Duodenal mucosa (tissue), 2 donors: ENCODE results near the gene DUSP3.

ENCODE experiments used
- H3K27ac ChIP-seq: one replicate; pipeline ENCODE4 v1.7.0; 2013; ENCODE audit warnings: low read depth, low read length
- H3K27me3 ChIP-seq, 2 donors: one replicate each; pipeline ENCODE4 v1.7.0; 2013; ENCODE audit warnings: low read length in 2 of 2, control low read depth in 1 of 2; ENCODE audit not compliant: insufficient read depth in 2 of 2, control insufficient read depth in 1 of 2
- H3K36me3 ChIP-seq, 2 donors: one replicate each; pipeline ENCODE4 v1.7.0; 2013; ENCODE audit warnings: low read length in 2 of 2, control low read depth in 1 of 2; ENCODE audit not compliant: insufficient read depth in 2 of 2, control insufficient read depth in 1 of 2
- H3K4me1 ChIP-seq, 2 donors: one replicate each; pipeline ENCODE4 v1.7.0; 2013; ENCODE audit warnings: low read length in 2 of 2, control low read depth in 1 of 2; ENCODE audit not compliant: insufficient read depth in 2 of 2, control insufficient read depth in 1 of 2
- H3K4me3 ChIP-seq, 2 donors: one replicate each; pipeline ENCODE4 v1.7.0; 2013; ENCODE audit warnings: low read length in 2 of 2, low read depth in 1 of 2
- H3K9ac ChIP-seq, 2 donors: one replicate each; pipeline ENCODE4 v1.7.0; 2013; ENCODE audit warnings: low read length in 2 of 2, low read depth in 1 of 2
- H3K9me3 ChIP-seq, 2 donors: one replicate each; pipeline ENCODE4 v1.7.0; 2013; ENCODE audit warnings: low read length in 2 of 2, control low read depth in 1 of 2; ENCODE audit not compliant: control insufficient read depth in 1 of 2

The DUSP3 gene

GRCh38 chr17:43737722-43738121 lies 41.1 kb downstream of the DUSP3 start:
- Histone ChIP-seq H3K9ac (no peak overlapping the region), H3K36me3 (no peaks in the 10 kb centered on the region), H3K4me3 (no peak overlapping the region), H3K27ac (no peak overlapping the region), H3K27me3 (no peaks in the 10 kb centered on the region), H3K4me1 (no peaks in the 10 kb centered on the region), H3K9me3 (no peaks in the 10 kb centered on the region)

DNA sequence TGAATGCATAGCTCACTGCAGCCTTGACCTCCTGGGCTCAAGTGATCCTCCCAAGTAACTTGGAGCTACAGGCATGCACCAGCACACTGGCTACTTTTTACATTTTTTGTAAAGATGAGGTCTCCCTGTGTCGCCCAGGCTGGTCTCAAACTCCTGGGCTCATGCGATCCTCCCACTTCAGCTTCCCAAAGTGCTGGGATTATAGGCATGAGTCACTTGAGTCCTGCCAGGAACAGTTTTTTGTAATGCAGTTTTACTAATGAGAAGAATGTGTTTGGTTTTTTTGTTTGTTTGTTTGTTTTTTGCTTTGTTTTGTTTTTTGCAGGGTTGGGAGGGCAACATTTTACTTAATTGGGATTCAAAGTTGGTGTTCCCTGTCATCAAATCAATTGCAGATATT lies 42.4 kb downstream of the DUSP3 start:
- Histone ChIP-seq H3K9ac (no peak overlapping the region), H3K27ac (no peak overlapping the region), H3K36me3 (no peaks in the 10 kb centered on the region), H3K9me3 (no peaks in the 10 kb centered on the region), H3K4me1 (no peaks in the 10 kb centered on the region), H3K4me3 (no peak overlapping the region), H3K27me3 (no peaks in the 10 kb centered on the region)

DNA sequence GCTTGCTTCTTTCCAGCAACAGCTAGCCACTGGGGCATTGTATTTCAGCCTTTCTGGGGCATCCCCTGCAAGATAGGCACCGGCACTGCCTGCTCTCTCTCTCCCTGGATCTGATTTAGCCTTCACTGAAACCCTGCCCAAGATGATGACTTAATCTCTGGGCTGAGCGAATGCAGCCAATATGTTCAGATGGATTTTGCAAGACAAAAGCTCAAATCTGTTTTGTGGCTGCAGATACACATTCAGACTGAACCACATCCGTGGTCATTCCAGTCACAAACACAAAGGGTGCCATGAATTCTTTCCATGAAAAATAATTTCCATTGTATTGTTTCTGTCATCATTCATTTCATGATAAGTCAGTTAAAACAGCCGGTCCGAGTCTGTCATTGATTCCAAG lies 44.4 kb downstream of the DUSP3 start:
- no peaks in the 10 kb centered on the region for H3K4me1 ChIP-seq
- H3K27ac ChIP-seq, result no peak overlapping the region
- H3K36me3 ChIP-seq, result no peaks in the 10 kb centered on the region
- H3K9me3 ChIP-seq, result no peaks in the 10 kb centered on the region
- no peak overlapping the region for H3K4me3 ChIP-seq
- no peaks in the 10 kb centered on the region for H3K27me3 ChIP-seq
- H3K9ac ChIP-seq, result no peak overlapping the region

DNA sequence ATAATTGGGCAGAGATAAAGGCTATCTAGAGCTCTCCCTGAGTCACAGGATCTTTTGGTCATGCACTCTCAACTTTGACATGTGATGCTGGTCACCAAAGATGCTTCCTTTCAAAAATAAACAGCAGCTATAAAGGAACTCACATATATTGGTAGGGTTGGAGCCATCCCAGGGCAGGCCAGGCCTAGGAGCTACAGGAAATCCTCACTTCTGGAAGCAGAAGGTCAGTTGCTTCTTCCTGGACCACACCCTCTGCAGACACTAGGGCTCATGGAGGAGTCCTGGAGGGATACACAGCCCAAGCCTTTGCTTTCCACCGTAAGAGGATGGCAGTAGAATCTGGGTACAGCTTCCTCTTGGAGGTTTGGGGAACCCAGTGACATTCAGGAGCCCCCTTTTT lies 44.8 kb downstream of the DUSP3 start:
- no peaks in the 10 kb centered on the region for H3K4me1 ChIP-seq
- H3K27me3 ChIP-seq, result no peaks in the 10 kb centered on the region
- no peak overlapping the region for H3K4me3 ChIP-seq
- no peaks in the 10 kb centered on the region for H3K36me3 ChIP-seq
- no peak overlapping the region for H3K27ac ChIP-seq
- no peak overlapping the region for H3K9ac ChIP-seq
- no peaks in the 10 kb centered on the region for H3K9me3 ChIP-seq

DNA sequence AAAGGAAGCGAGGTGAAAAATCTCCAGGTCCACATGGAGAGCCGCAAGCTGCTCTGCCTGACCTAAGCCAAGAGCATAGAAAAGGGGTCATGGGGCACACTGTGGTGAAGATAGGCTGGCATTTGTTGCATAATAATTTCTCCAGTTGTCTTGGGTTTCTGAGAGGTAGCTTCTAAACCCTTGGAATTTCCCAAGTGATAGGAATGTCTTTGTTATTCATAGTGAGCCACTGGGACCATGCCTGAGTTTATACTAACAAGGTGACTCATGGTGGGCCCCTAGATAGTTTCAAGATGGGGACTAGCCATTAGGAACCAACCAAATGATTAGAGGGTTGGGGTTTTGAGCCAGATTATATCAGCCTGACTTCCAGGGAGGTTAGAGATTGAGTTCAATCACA lies 45.8 kb downstream of the DUSP3 start:
- no peaks in the 10 kb centered on the region for H3K27me3 ChIP-seq
- no peak overlapping the region for H3K9ac ChIP-seq
- H3K4me1 ChIP-seq, result no peaks in the 10 kb centered on the region
- H3K9me3 ChIP-seq, result no peaks in the 10 kb centered on the region
- no peaks in the 10 kb centered on the region for H3K36me3 ChIP-seq
- no peak overlapping the region for H3K27ac ChIP-seq
- no peak overlapping the region for H3K4me3 ChIP-seq

DNA sequence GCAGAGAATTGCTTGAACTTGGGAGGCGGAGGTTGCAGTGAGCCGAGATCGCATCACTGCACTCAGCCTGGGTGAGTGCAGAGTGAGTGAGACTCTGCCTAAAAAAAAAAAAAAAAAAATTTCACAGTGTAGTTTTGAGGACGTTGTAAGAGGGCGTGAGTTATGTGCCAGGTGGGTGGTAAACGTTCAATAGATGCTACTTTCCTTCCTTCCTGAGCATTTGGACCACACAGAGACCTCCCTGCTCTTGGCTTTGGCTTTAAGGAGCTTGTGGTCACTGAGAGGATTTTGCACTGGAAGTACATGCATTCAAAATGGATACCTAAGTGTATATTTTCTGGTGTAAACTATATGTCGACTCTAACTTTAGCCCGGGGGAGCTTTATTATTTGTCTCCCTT lies 50.7 kb downstream of the DUSP3 start:
- Histone ChIP-seq H3K9ac (no peak overlapping the region), H3K4me1 (no peaks in the 10 kb centered on the region), H3K4me3 (no peak overlapping the region), H3K27me3 (no peaks in the 10 kb centered on the region), H3K27ac (no peak overlapping the region), H3K36me3 (no peaks in the 10 kb centered on the region), H3K9me3 (no peaks in the 10 kb centered on the region)

DNA sequence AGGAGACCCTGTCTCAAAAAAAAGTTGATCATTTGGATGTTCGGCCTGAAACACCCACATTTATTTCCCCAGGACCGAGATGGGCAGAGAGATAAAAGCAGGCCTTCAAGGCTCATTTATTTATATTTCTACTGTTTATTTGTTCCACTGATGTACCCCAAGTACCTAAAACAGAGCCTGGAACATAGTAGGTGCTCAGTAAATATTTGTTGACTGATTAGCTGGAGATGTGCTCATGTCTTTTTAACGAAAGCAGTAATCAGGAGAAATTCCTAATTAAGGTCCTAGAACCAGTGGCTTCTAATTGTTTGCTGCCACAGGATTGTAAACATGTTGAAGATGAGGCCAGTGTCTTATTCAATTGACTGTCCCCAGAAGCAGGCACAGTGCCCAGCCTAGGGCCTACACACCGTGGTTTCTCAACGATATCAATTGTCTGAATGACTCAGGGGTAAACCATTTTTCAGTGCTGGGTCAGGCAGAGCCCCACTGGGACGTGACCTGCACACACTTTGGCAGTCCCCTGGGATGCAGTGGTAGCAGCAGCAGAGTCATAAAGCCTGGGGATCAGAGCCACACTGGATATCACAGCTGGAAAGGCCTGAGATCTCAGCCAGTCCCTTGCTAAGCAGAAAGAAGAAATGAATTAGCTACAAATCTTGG lies 54.9 kb downstream of the DUSP3 start:
- Histone ChIP-seq H3K4me3 (no peak overlapping the region), H3K27ac (no peak overlapping the region), H3K4me1 (peaks cover 0 to 3% of the 10 kb centered on the region in 2 donors), H3K27me3 (no peaks in the 10 kb centered on the region), H3K9ac (no peak overlapping the region), H3K36me3 (no peaks in the 10 kb centered on the region), H3K9me3 (no peaks in the 10 kb centered on the region)

- H3K27ac ChIP-seq, result no peak overlapping the region
Measured at GRCh38 chr17:43722870-43723665, 55.7 kb downstream of the DUSP3 start.

GRCh38 chr17:43722269-43722619 lies 56.5 kb downstream of the DUSP3 start:
- H3K27ac ChIP-seq, result no peak overlapping the region
- H3K36me3 ChIP-seq, result no peaks in the 10 kb centered on the region
- no peak overlapping the region for H3K9ac ChIP-seq
- no peak overlapping the region for H3K4me3 ChIP-seq
- H3K4me1 ChIP-seq, result peaks cover 0 to 3% of the 10 kb centered on the region in 2 donors
- H3K27me3 ChIP-seq, result no peaks in the 10 kb centered on the region
- no peaks in the 10 kb centered on the region for H3K9me3 ChIP-seq

More at GRCh38 chr17:43722870-43723665, 55.7 kb downstream of the DUSP3 start:
- Histone ChIP-seq H3K9ac (no peak overlapping the region), H3K4me3 (no peak overlapping the region), H3K36me3 (no peaks in the 10 kb centered on the region), H3K27me3 (no peaks in the 10 kb centered on the region), H3K4me1 (peaks cover 0 to 3% of the 10 kb centered on the region in 2 donors), H3K9me3 (no peaks in the 10 kb centered on the region)

- no peak overlapping the region for H3K27ac ChIP-seq
- peaks cover 0 to 3% of the 10 kb centered on the region in 2 donors for H3K4me1 ChIP-seq
- no peaks in the 10 kb centered on the region for H3K27me3 ChIP-seq
- no peak overlapping the region for H3K4me3 ChIP-seq
- no peaks in the 10 kb centered on the region for H3K9me3 ChIP-seq
- no peak overlapping the region for H3K9ac ChIP-seq
- H3K36me3 ChIP-seq, result no peaks in the 10 kb centered on the region
Measured at GRCh38 chr17:43721537-43722268, 57.1 kb downstream of the DUSP3 start.
